A549 treated with Hydrocortisone at 1 μM for 4 hours (cell line): ENCODE results near the gene TUBD1. TPM values are rescaled to one million over a fixed set of nuclear protein-coding genes. Genes with fewer than 3 reads are reported as not detected.

Experiments
- total RNA-seq: library from RNA; stranded (reverse); fragments of 200-300 nt; extraction: Qiagen RNA extraction; gene quantifications from 5 replicates; pipeline ENCODE4 v1.2.3, GENCODE V29; 2022

Gene TUBD1
- 10.1 to 14.4 TPM (median 11.0 TPM) in 5 replicates for total RNA-seq

GRCh38 chr17:59892924-59893675 is at the start of gene TUBD1, which contains the start of gene RPS6KB1:
Gene TUBD1, minus strand, starts transcription at chr17:59892943. Its CDS starts 1,941 bp downstream, at chr17:59891002.
Gene RPS6KB1, plus strand, starts transcription at chr17:59893121. Its CDS starts 64 bp downstream, at chr17:59893185.

Other genes starting within 250 kb of the TUBD1 start
- 98.9 to 114 TPM (median 104 TPM) in 5 replicates for gene PTRH2, start 185.5 kb downstream of the TUBD1 start, total RNA-seq
- gene VMP1, start 185.3 kb downstream of the TUBD1 start, total RNA-seq = 134 to 222 TPM (median 155 TPM) in 5 replicates
- gene RPS6KB1, start 178 bp upstream of the TUBD1 start, total RNA-seq = 35.9 to 67.2 TPM (median 45.5 TPM) in 5 replicates
- gene RNFT1, start 71.8 kb upstream of the TUBD1 start, total RNA-seq = 11.7 to 16.8 TPM (median 12.3 TPM) in 5 replicates
- 15.4 to 24.5 TPM (median 18.3 TPM) in 5 replicates for gene HEATR6, start 186.0 kb upstream of the TUBD1 start, total RNA-seq